CMK (cell line): ENCODE results near the gene ADAMTS14.

Experiments used
- DNase-seq: peaks from one replicate; pipeline ENCODE4 v3.0.0-alpha.2; 2010; ENCODE audit warnings: low read depth

Gene ADAMTS14

GRCh38 chr10:70773965-70774809 lies 101.9 kb downstream of the ADAMTS14 start:
- DNase-seq: no peak

DNA sequence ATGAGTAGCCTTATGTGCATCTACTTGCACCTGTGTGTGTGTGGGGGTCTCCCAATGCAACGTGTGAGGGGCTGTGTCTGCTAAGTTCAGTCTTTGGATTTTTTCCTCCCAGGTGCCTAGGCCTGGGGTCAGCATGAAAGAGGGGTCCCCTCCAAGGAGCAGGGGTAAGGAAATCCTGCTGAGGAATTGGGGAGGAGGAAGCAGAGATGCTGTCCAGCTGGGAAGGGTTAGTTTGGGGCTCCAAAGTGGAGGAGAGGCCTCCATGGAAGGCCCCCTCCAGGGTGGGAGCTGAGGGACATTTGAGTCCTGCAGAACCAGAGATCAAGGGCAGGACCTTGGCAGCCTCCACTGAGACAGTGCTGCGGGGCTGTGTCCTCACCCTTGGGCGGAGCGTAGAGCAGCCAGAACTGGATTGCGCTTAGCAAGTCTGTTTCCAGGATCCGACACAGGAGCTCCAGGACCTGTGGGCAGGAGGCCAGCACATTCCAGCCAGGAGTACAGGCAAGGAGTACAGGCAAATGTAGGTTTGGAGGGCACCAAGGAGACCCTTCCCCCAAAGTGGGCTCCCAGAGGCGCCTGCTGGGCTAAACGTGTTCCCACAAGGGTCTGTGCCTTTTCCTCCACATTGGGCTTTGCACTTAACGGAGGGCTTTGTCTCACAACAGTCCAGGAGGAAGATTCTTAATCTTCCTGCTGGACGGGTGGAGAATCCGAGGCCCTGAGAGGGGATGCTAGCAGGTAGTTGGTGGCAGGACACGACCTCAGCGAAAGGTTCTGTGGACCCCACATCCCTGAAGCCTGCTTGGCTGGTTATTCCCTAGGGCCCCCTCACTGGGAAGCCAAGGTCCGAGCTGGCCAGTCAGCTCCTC lies 102.7 kb downstream of the ADAMTS14 start:
- no peak for DNase-seq

- DNase-seq: no peak
These were observed 103.6 kb downstream of the ADAMTS14 start for GRCh38 chr10:70775679-70776454.

- no peak for DNase-seq
These were observed 104.2 kb downstream of the ADAMTS14 start for GRCh38 chr10:70776455-70777005.

GRCh38 chr10:70777063-70777875 lies 105.0 kb downstream of the ADAMTS14 start:
- DNase-seq: no peak

DNA sequence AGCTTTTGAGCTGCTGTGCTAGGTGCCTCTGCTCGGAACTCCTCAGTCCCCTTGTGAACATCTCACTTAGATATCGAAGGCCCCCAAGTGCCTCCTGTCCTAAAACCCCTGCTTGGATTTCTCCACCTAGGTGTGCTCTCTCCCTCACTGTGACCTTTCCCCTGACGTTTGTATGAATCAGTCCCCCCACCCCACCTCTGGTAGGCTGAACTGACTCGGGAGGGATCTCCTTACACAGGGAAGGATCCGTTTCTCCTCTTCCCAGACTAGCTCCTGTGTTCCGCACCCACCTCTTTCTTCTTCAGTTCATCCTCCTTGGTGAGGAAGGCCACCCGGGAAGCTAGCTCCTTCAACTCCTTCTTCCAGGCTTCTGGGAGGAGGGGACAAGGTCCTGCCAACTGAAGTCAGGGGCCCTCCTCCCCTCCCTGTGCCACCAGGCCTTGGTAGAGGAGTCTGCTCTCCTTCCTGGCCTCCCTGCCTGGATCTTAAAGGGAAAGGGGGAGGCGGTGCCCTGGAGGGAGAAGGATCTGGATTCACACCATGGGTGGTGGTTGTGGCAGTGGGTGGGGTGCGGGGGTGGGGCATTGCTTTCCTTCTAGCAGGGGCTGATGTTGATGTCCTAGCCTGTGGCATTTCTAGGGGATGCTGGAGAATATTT lies 106.1 kb downstream of the ADAMTS14 start:
- no peak for DNase-seq

GRCh38 chr10:70779088-70779487 lies 106.8 kb downstream of the ADAMTS14 start:
- DNase-seq: no peak

DNA sequence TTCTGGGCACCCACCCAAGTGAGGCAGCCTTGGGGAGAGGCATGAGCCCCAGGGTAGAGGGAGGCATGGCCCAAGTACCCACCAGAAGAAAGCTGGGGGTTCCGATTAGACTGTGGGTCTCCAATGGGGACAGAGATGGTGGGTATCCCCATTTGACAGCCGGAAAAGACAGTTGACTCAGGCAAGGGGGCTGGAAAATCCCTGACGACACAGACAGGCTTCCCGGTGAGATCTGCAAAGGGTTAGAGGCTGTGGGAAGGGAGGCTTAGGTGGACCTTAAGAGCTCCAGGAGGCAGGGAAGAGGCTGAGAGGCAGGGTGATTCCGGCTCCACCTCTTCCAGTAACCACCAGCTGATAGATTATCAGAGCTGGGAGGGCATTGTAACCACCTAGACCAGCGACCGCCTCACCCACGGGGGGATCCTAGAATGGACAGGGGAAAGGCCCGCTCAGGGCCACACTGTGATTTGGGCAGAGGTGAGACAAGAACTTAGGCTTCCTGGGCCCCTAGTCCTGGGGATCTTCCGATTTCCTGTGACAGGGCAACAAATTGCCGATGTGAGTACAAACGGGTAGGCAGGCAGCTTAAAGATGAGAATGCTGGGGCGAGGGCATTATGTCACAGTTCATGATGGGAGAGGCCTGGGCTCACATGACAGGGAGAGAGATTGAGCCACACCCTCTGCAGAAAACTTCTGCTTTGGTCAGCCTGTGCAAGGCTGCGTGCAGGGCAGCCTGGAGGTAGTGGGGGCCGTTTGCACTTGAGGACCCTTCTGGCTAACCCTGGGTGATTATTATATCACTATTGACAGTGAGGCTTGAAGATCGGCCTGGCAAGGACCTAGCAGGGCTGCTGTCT lies 107.4 kb downstream of the ADAMTS14 start:
- no peak for DNase-seq

- DNase-seq: no peak
These were observed 108.1 kb downstream of the ADAMTS14 start for GRCh38 chr10:70780370-70780760.

DNA sequence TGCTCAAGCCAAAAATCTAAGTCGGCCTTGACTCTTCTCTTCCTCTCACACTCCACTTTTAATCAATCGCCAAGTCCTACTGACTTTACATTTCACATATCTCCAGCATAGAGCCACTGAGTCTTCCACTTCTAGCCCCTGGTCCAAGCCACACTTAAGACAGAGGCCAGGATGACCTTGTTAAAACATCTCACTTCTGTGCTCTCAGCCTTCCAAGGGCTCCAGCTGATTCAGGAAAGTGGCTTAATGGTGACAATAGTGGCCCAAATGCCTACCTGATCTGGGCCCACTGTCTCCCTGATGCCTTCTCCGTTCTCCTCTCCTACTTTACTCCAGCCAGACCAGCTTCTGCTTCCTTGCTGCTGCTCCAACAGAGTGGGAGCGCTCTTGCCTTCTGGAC lies 108.5 kb downstream of the ADAMTS14 start:
- no peak for DNase-seq

GRCh38 chr10:70781461-70782051 lies 109.2 kb downstream of the ADAMTS14 start:
- DNase-seq: no peak

DNA sequence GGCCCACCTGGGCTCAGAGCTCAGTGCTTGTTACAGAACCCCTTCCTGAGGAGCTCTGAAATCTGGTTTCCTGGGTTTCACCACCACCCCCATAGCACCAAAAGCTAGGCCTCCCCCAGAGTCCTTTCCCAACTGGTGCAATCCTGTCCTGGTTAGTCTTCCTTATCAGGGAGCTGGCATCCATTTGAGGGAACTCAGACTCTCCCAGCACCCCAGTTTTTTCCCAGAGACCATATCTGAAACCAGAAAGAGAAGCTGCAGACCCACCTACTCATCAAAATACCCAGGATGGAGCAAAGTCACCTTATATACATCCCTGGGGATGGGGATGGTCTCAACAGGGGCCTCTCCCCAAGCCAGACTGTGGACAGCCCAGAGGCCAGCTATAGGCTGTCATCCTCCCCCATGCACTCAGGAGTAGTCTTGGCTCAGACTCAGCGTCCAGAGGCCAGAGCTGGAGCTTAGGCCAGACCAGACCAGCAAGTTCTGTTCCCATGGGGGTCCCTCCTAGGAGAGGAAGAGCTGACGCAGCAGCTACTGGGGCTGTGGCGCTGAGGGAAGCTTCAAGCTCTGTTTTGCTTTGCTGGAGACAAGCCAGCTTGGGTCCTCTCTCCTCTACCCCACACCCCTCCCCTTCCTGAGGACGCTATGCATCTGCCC lies 109.9 kb downstream of the ADAMTS14 start:
- no peak for DNase-seq

GRCh38 chr10:70782746-70783680 lies 110.7 kb downstream of the ADAMTS14 start:
- DNase-seq: no peak

GRCh38 chr10:70784016-70784415 lies 111.7 kb downstream of the ADAMTS14 start:
- DNase-seq: no peak

- no peak for DNase-seq
These were observed 112.2 kb downstream of the ADAMTS14 start for GRCh38 chr10:70784471-70784870.

DNA sequence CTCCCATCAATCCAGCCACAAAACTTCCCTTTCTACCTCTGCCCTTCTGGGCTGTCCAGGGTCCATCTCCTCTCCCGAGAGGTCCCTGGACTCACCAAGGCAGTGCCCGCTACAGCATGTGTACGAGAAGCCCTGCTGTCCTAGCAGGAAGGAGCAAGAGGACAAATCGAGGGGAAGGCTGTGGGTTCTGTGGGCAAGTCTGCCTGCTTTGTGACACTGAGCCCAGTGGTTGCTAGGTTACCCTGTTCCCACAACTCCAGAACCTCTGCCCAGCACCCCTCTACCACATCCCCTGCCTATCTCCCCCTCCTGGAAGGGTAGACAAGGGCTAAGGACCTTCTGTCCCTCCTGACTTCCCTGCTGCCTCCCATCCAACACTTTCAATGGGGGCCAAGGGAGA lies 112.9 kb downstream of the ADAMTS14 start, which contains the start of gene TBATA:
Gene TBATA (minus strand): TSS at position 188 of the 400 bp plus-strand sequence. CDS start 1,998 bp downstream, outside the sequence.
- DNase-seq: peak; percentile 76

DNA sequence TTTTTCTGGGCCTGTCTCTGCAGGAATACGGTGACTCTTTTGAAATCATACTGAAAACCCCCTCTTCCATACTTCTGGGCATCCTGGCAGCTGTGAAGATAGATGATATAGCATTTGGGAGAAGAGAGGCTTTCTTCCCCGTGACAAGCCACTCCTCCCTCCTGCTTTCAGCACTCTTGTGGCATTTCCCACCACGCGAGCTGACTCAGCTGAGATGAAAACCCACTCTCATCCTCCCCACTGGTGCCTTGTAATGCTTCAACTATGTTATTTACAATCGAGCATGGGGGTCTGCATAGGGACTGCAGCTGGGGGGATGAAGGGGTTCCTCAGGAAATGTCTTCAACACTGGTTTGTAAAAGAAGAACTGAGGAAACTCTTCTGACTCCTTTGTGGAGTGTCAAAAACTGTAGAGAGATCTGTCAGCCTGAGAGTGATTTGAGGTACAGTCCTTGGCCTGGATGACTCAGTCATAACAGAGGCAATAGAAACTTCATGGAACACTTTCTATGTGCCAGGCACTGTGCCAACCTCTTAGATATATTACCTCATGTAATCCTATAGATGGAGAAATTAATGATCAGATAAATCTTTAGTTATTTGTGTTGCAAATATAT lies 114.6 kb downstream of the ADAMTS14 start:
- no peak for DNase-seq
